Measurements from ENCODE around the gene NOC3L.
A peak's percentile ranks its signal among the peaks of the same experiment; 100 is the strongest.

The NOC3L gene

DNA sequence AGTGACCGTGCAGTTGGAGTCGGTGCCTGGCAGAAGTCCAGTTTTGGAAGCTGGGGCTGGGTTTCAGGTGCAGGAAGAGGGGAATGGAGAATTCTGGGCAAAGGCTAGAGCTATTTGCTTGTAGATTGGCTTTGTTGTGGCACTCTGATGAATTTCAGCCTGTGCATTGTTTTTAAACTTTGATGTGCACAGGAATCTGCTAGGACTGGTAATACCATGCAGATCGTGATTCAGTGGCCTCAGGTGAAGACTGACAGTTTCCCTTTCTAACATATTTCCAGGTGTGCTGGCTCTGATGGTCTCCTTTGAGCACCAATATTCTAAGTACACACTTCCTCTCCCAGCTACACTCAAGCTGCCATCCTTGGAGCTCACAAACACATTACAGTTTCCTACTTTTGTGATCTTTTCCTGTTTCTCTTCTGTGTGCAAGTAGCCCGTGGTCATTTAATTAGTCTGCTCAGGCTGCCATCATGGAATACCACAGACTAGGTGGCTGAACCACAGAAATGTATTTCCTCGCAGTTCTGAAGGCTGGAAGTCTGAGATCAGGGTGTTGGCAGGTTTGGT is 55.6 kb downstream of the NOC3L start:
- no peaks in the 10 kb centered on the region for H3K36me3 ChIP-seq (ENCODE audit: insufficient read depth, low read length)
- no peak overlapping the region for H3K4me3 ChIP-seq
- no peak for DNase-seq (ENCODE audit: low read depth, low spot score)
- TF ChIP-seq EZH2 (IDR thresholded peaks at IDR 0.05) (no peak), FOXP2 (optimal IDR thresholded peaks at IDR 0.05; ENCODE audit: control extremely low read depth, extremely low read length, insufficient read depth) (no peak), POLR2AphosphoS5 (IDR thresholded peaks at IDR 0.05; ENCODE audit: borderline replicate concordance, low read depth, low read length) (no peak)
- no peak overlapping the region for H3K27ac ChIP-seq
- no peak overlapping the region for H3K9ac ChIP-seq (ENCODE audit: insufficient read length)
- H3K9me3 ChIP-seq (ENCODE audit: low read depth, low read length) = no peaks in the 10 kb centered on the region

DNA sequence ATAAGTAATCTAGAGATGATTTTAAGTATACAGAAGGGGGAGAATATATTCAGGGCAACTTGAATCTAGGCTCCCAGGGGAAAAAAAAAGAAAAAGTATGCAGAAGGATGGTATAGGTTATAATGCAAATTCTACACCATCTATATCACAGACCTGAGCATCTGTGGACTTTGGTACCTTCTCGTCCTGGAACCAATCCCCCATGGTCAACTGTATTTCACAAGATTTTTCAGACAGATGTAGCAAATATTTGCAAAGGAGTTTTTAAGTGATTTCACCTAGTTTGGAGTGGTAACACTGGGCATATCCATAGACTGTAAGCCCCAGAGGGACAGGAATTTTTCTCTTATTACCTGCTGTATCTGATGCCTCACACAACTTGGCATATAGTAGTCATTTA is 58.8 kb downstream of the NOC3L start:
- Histone ChIP-seq H3K4me3 (no peak overlapping the region), H3K36me3 (ENCODE audit: insufficient read depth, low read length) (no peaks in the 10 kb centered on the region), H3K9ac (ENCODE audit: insufficient read length) (no peak overlapping the region), H3K27ac (no peak overlapping the region), H3K9me3 (ENCODE audit: low read depth, low read length) (no peaks in the 10 kb centered on the region)
- no peak for TF ChIP-seq FOXP2 (optimal IDR thresholded peaks at IDR 0.05; ENCODE audit: control extremely low read depth, extremely low read length, insufficient read depth)
- TF ChIP-seq EZH2 (IDR thresholded peaks at IDR 0.05) = no peak
- TF ChIP-seq POLR2AphosphoS5 (IDR thresholded peaks at IDR 0.05; ENCODE audit: borderline replicate concordance, low read depth, low read length) = no peak
- no peak for DNase-seq (ENCODE audit: low read depth, low spot score)

DNA sequence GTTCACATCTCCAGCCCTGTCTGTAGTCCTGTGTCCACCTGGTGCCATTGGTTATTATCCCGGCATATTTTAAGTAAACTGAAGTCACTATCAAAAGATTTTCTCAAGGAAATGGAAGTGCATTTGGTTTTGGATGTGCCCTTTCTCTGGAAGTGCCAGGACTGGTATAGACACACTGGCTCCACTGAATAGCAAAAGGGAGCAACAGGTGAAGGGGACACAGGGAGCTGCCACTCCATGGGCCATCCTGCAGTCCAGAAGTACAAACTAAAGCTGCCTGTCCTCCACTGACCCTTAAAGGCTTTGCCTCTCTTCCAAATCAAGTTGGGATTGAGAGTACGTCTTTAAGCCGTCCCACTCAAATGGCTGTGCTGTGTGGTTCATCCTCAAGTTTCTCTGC is 62.7 kb downstream of the NOC3L start:
- Histone ChIP-seq H3K36me3 (ENCODE audit: insufficient read depth, low read length) (no peaks in the 10 kb centered on the region), H3K9ac (ENCODE audit: insufficient read length) (no peak overlapping the region), H3K27ac (no peak overlapping the region), H3K9me3 (ENCODE audit: low read depth, low read length) (no peaks in the 10 kb centered on the region), H3K4me3 (no peak overlapping the region)
- DNase-seq (ENCODE audit: low read depth, low spot score) = no peak
- TF ChIP-seq EZH2 (IDR thresholded peaks at IDR 0.05) (no peak), FOXP2 (optimal IDR thresholded peaks at IDR 0.05; ENCODE audit: control extremely low read depth, extremely low read length, insufficient read depth) (no peak), POLR2AphosphoS5 (IDR thresholded peaks at IDR 0.05; ENCODE audit: borderline replicate concordance, low read depth, low read length) (no peak)

DNA sequence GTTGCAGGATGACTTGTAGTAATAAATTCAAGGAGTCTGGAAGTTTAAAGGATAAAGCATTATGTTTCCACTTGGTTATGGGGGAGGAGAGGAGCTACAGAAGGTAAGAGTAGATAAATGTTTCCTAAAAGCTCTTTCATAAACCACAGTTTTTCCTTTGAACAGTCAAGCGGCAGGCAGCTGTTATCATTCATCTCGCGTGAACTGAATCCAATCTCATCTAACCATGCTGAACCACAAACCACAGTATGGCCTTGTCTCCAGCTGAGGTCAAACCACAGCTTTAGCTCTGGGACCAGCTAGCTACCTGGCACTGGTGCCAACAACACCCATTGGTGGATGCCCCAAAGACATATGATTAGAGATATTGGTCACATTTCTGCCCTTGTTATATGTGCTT is 63.3 kb downstream of the NOC3L start:
- Histone ChIP-seq H3K4me3 (no peak overlapping the region), H3K9me3 (ENCODE audit: low read depth, low read length) (no peaks in the 10 kb centered on the region), H3K36me3 (ENCODE audit: insufficient read depth, low read length) (no peaks in the 10 kb centered on the region), H3K27ac (no peak overlapping the region), H3K9ac (ENCODE audit: insufficient read length) (no peak overlapping the region)
- TF ChIP-seq POLR2AphosphoS5 (IDR thresholded peaks at IDR 0.05; ENCODE audit: borderline replicate concordance, low read depth, low read length) (no peak), EZH2 (IDR thresholded peaks at IDR 0.05) (no peak), FOXP2 (optimal IDR thresholded peaks at IDR 0.05; ENCODE audit: control extremely low read depth, extremely low read length, insufficient read depth) (no peak)
- no peak for DNase-seq (ENCODE audit: low read depth, low spot score)

DNA sequence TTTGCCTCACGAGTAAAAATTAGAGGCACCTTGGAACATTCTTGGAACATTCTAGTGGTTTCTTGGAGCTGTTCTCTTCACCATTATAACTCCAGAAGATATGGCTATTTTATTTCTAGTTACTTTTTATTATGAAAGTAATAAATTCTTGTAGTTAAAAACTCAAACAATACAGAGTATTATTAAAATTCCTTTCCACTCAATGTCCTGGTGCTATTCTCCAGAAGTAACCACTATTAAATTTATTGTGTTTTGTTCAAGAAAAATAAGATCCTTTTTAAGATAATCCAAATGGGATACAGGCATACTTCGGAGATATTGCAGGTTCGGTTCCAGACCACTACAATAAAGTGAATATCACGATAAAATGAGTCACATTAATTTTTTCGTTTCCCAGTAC is 68.6 kb downstream of the NOC3L start:
- no peak for TF ChIP-seq EZH2 (IDR thresholded peaks at IDR 0.05)
- no peak for TF ChIP-seq FOXP2 (optimal IDR thresholded peaks at IDR 0.05; ENCODE audit: control extremely low read depth, extremely low read length, insufficient read depth)
- no peak for TF ChIP-seq POLR2AphosphoS5 (IDR thresholded peaks at IDR 0.05; ENCODE audit: borderline replicate concordance, low read depth, low read length)
- Histone ChIP-seq H3K9ac (ENCODE audit: insufficient read length) (no peak overlapping the region), H3K4me3 (no peak overlapping the region), H3K9me3 (ENCODE audit: low read depth, low read length) (no peaks in the 10 kb centered on the region), H3K27ac (no peak overlapping the region), H3K36me3 (ENCODE audit: insufficient read depth, low read length) (no peaks in the 10 kb centered on the region)
- DNase-seq (ENCODE audit: low read depth, low spot score) = no peak

DNA sequence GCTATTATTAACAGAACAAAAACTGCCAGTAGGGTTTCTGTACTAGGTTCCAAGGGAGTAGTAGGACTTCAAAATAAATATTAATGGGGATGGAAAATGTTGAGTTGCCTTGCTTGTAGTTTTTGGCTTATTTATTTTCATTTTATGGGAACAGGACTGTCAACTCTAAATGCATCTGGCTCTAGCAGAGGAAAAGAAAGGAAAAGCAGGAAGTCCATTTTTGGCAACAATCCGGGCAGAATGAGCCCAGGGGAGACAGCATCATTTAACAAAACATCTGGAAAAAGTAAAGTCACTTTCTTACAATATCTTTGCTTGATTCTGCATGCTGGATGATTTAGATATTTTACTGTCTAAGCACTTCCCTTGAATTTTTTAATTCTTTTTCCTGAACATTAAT is 69.4 kb downstream of the NOC3L start:
- TF ChIP-seq FOXP2 (optimal IDR thresholded peaks at IDR 0.05; ENCODE audit: control extremely low read depth, extremely low read length, insufficient read depth) = no peak
- no peak for TF ChIP-seq EZH2 (IDR thresholded peaks at IDR 0.05)
- no peak for TF ChIP-seq POLR2AphosphoS5 (IDR thresholded peaks at IDR 0.05; ENCODE audit: borderline replicate concordance, low read depth, low read length)
- peak; percentile 39 for DNase-seq (ENCODE audit: low read depth, low spot score)
- Histone ChIP-seq H3K9ac (ENCODE audit: insufficient read length) (no peak overlapping the region), H3K9me3 (ENCODE audit: low read depth, low read length) (no peaks in the 10 kb centered on the region), H3K36me3 (ENCODE audit: insufficient read depth, low read length) (no peaks in the 10 kb centered on the region), H3K4me3 (no peak overlapping the region), H3K27ac (peak overlapping the region; percentile 67; the same call in 1 of the 2 replicates)

DNA sequence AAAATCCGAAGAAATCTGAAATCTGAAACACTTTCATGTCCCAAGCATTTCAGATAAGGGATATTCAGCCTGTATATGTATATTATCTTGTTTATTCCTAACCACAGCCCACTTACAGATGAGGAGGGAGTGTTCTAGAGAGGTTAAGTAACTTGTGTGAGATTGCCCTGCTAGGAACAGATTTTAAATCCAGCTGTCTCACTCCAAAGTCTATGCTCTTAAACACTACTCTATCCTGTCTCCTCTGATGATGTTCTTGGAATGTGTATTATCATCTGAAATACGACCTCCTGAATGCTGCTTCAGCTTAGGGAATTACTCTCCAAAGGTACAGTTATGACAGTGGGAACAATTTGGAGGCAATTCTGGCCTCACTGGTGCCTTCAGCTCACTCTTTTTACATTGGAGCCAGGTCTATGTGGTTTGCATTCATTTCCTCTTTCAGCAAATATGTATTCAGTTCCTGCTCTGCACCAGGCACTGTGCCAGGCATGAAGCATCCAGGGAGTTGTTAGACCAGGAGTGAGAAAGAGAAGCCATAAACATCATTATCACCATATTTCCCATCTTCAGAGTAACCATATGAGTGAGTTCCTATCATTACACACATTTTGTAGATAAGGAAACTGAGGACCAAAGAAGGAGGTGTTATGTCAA is 70.2 kb downstream of the NOC3L start:
- Histone ChIP-seq H3K27ac (peak overlapping the region; percentile 67; the same call in 1 of the 2 replicates), H3K4me3 (no peak overlapping the region), H3K9ac (ENCODE audit: insufficient read length) (no peak overlapping the region), H3K9me3 (ENCODE audit: low read depth, low read length) (no peaks in the 10 kb centered on the region), H3K36me3 (ENCODE audit: insufficient read depth, low read length) (no peaks in the 10 kb centered on the region)
- DNase-seq (ENCODE audit: low read depth, low spot score) = peak; percentile 39
- no peak for TF ChIP-seq EZH2 (IDR thresholded peaks at IDR 0.05)
- TF ChIP-seq FOXP2 (optimal IDR thresholded peaks at IDR 0.05; ENCODE audit: control extremely low read depth, extremely low read length, insufficient read depth) = no peak
- no peak for TF ChIP-seq POLR2AphosphoS5 (IDR thresholded peaks at IDR 0.05; ENCODE audit: borderline replicate concordance, low read depth, low read length)

DNA sequence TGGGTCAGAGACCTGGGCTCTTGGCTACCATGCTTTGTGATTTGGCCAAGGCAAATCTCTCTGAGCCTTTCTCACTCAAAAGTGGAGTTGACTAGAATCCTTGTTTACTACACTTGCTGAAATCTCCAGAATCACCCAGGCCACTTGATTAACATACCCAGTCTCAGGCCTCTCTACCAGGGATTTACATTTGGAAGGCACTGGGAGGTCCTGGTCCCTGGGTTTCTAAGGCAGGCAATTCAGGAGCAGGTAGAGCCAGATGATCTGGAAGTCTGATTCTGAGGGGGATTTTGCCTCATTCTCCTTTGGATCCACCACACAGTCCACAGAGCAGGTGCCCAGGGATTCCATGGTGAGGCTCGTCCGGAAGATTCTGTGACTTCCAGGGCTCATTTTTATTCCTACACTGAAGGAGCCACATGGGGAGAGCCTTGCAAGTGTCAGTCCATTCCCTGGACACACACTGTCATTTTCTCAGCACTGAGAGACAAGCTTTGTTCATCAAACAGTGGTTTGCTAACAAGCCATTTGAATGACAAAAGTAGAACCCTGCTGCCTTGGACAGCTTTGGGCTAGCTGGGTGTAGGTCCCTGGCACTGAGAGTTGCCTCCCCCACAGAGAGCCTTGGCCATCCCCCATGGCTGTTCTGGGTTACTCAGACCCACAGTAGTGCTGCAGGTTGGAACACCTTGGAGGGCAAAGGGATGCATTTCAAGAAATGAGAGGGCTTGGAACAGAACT is 74.2 kb downstream of the NOC3L start:
- no peak for DNase-seq (ENCODE audit: low read depth, low spot score)
- Histone ChIP-seq H3K9me3 (ENCODE audit: low read depth, low read length) (no peaks in the 10 kb centered on the region), H3K36me3 (ENCODE audit: insufficient read depth, low read length) (no peaks in the 10 kb centered on the region), H3K4me3 (no peak overlapping the region), H3K27ac (no peak overlapping the region), H3K9ac (ENCODE audit: insufficient read length) (no peak overlapping the region)
- TF ChIP-seq POLR2AphosphoS5 (IDR thresholded peaks at IDR 0.05; ENCODE audit: borderline replicate concordance, low read depth, low read length) (no peak), FOXP2 (optimal IDR thresholded peaks at IDR 0.05; ENCODE audit: control extremely low read depth, extremely low read length, insufficient read depth) (no peak), EZH2 (IDR thresholded peaks at IDR 0.05) (no peak)

Data from SK-N-MC (cell line).